Calu3 (cell line): ENCODE measurements around the gene DTYMK. TPM values are rescaled to one million over a fixed set of nuclear protein-coding genes. Genes with fewer than 3 reads are reported as not detected.
"Not testable (repeated sequence)": the region's sequence is repeated elsewhere in the genome, so short reads cannot be mapped to it uniquely, and the experiment has no call there.

Experiments
- BruUV-seq: library from RNA; stranded (reverse); fragments of 400-500 nt; replicated peaks from 2 replicates; lab custom pipeline; 2021; lab: Mats Ljungman, UMichigan
- CTCF ChIA-PET: fragments of 300-600 bp; sonication (Branson Sonifier 250); formaldehyde crosslinking; loops from one replicate; lab custom pipeline; 2022; ENCODE audit warnings: antibody characterized with exemption; lab: Charles Lee
- DNase-seq: peaks from one replicate; pipeline ENCODE4 v3.0.0; 2022
- H3K27ac Mint-ChIP-seq: one replicate; pipeline ENCODE4 v1.8.0; 2022; ENCODE audit warnings: mixed read lengths; ENCODE audit not compliant: unreplicated experiment
- H3K27me3 Mint-ChIP-seq: one replicate; pipeline ENCODE4 v1.8.0; 2022; ENCODE audit warnings: mixed read lengths; ENCODE audit not compliant: unreplicated experiment
- H3K36me3 Mint-ChIP-seq: one replicate; pipeline ENCODE4 v1.8.0; 2022; ENCODE audit warnings: mild to moderate bottlenecking, moderate library complexity, mixed read lengths; ENCODE audit not compliant: insufficient read depth, unreplicated experiment
- H3K4me1 Mint-ChIP-seq: one replicate; pipeline ENCODE4 v1.8.0; 2022; ENCODE audit warnings: mild to moderate bottlenecking, low read depth, mixed read lengths; ENCODE audit not compliant: unreplicated experiment
- H3K4me3 Mint-ChIP-seq: one replicate; pipeline ENCODE4 v1.8.0; 2022; ENCODE audit warnings: mild to moderate bottlenecking, low read depth, moderate library complexity, mixed read lengths; ENCODE audit not compliant: unreplicated experiment
- H3K9me3 Mint-ChIP-seq: one replicate; pipeline ENCODE4 v1.8.0; 2022; ENCODE audit warnings: low read depth, mixed read lengths; ENCODE audit not compliant: unreplicated experiment
- CTCF ChIP-seq: fragments of 200-600 bp; IDR thresholded peaks from one replicate; pipeline ENCODE4 v1.8.0; 2022; ENCODE audit warnings: antibody characterized with exemption; ENCODE audit not compliant: unreplicated experiment
- intact Hi-C: fragments of 100-400 bp; cut with micrococcal nuclease; formaldehyde crosslinking; loops from one replicate; pipeline ENCODE4 v1.10.0; 2022; ENCODE audit not compliant: unreplicated experiment
- total RNA-seq: library from RNA; stranded (reverse); gene quantifications from 2 replicates; pipeline ENCODE4 v1.2.3, GENCODE V29; 2022

Gene DTYMK
- total RNA-seq, 1 experiment from 2014 or later: 80.7 TPM

- no TSS peak for BruUV-seq
- DNase-seq: no peak
- no peak for TF ChIP-seq CTCF
- peaks cover 40% of the 10 kb centered on the region for H3K36me3 Mint-ChIP-seq
- peak overlapping the region; percentile 36 for H3K27ac Mint-ChIP-seq
- intact Hi-C loops: no loop called here
- H3K4me1 Mint-ChIP-seq: peaks cover 8% of the 10 kb centered on the region
- no peaks in the 10 kb centered on the region for H3K27me3 Mint-ChIP-seq
- H3K4me3 Mint-ChIP-seq: peak overlapping the region; percentile 70
- CTCF ChIA-PET: interaction anchor here (0.7 kb wide), 1 partner anchor 742 kb away, joined by 4 read pairs; no protein-coding TSS in a partner anchor
- H3K9me3 Mint-ChIP-seq: no peaks in the 10 kb centered on the region
These were observed 47.0 kb upstream of the DTYMK start for GRCh38 chr2:241733391-241734207.

GRCh38 chr2:241732513-241733186, 46.0 kb upstream of the DTYMK start:
- H3K4me3 Mint-ChIP-seq, H3K9me3 Mint-ChIP-seq, intact Hi-C loops, H3K4me1 Mint-ChIP-seq, BruUV-seq, H3K27me3 Mint-ChIP-seq, H3K27ac Mint-ChIP-seq: not testable (repeated sequence)
- CTCF ChIA-PET: interaction anchor here (1.6 kb wide), 1 partner anchor 30 kb away, joined by 6 read pairs; the partner anchor contains the start of gene ING5
- peak; percentile 80 for DNase-seq
- peaks cover 38% of the 10 kb centered on the region for H3K36me3 Mint-ChIP-seq
- TF ChIP-seq CTCF: peak; percentile 68

GRCh38 chr2:241730671-241731293, 44.2 kb upstream of the DTYMK start:
- Mint-ChIP-seq H3K9me3 (no peaks in the 10 kb centered on the region), H3K27me3 (no peaks in the 10 kb centered on the region), H3K27ac (no peak overlapping the region), H3K4me1 (peaks cover 8% of the 10 kb centered on the region), H3K4me3 (no peak overlapping the region), H3K36me3 (peaks cover 22% of the 10 kb centered on the region)
- no peak for TF ChIP-seq CTCF
- CTCF ChIA-PET: no interaction called here
- intact Hi-C loops: no loop called here
- no peak for DNase-seq
- BruUV-seq: no TSS peak

GRCh38 chr2:241729868-241730267, 43.3 kb upstream of the DTYMK start:
- CTCF ChIA-PET: no interaction called here

More at GRCh38 chr2:241729868-241730267, 43.3 kb upstream of the DTYMK start:
- intact Hi-C loops: no loop called here
- Mint-ChIP-seq H3K9me3 (no peaks in the 10 kb centered on the region), H3K4me1 (peaks cover 8% of the 10 kb centered on the region), H3K27me3 (no peaks in the 10 kb centered on the region), H3K4me3 (no peak overlapping the region), H3K27ac (no peak overlapping the region), H3K36me3 (peaks cover 16% of the 10 kb centered on the region)
- no TSS peak for BruUV-seq
- no peak for TF ChIP-seq CTCF
- DNase-seq: no peak
